Activated T-helper 2 cell treated with anti-CD3 and anti-CD28 coated beads, Interferon-gamma antibody, Interleukin-2, Interleukin-4, amounts not matched to agents 10 μg/mL and 5 μg/mL and 100 μg/mL, durations not matched to agents 14 hours and 24 hours and 36 hours (primary cell): ENCODE data around the gene PRR23E. TPM values are rescaled to one million over a fixed set of nuclear protein-coding genes. Genes with fewer than 3 reads are reported as not detected.

Experiments
- DNase-seq: peaks from one replicate; pipeline ENCODE4 v3.0.0; 2021; ENCODE audit warnings: low spot score
- H3K27ac Mint-ChIP-seq: one replicate; pipeline ENCODE4 v1.8.0; 2021; ENCODE audit warnings: mixed read lengths
- H3K27me3 Mint-ChIP-seq: one replicate; pipeline ENCODE4 v1.8.0; 2021; ENCODE audit warnings: low read depth, mixed read lengths
- H3K36me3 Mint-ChIP-seq: one replicate; pipeline ENCODE4 v1.8.0; 2021; ENCODE audit warnings: low read depth, mixed read lengths
- H3K4me1 Mint-ChIP-seq: one replicate; pipeline ENCODE4 v1.8.0; 2021; ENCODE audit warnings: low read depth, mixed read lengths
- H3K4me3 Mint-ChIP-seq: one replicate; pipeline ENCODE4 v1.8.0; 2021; ENCODE audit warnings: low read depth, mild to moderate bottlenecking, moderate library complexity, mixed read lengths
- H3K9me3 Mint-ChIP-seq: one replicate; pipeline ENCODE4 v1.8.0; 2021; ENCODE audit warnings: mixed read lengths
- intact Hi-C: fragments of 100-400 bp; cut with micrococcal nuclease; formaldehyde crosslinking; loops from one replicate; pipeline ENCODE4 v1.15.1; 2023
- total RNA-seq: library from RNA; stranded (reverse); gene quantifications from 2 replicates; pipeline ENCODE4 v1.2.3, GENCODE V29; 2022

The PRR23E gene
- total RNA-seq, 1 donor from 2014 or later, result not detected

DNA sequence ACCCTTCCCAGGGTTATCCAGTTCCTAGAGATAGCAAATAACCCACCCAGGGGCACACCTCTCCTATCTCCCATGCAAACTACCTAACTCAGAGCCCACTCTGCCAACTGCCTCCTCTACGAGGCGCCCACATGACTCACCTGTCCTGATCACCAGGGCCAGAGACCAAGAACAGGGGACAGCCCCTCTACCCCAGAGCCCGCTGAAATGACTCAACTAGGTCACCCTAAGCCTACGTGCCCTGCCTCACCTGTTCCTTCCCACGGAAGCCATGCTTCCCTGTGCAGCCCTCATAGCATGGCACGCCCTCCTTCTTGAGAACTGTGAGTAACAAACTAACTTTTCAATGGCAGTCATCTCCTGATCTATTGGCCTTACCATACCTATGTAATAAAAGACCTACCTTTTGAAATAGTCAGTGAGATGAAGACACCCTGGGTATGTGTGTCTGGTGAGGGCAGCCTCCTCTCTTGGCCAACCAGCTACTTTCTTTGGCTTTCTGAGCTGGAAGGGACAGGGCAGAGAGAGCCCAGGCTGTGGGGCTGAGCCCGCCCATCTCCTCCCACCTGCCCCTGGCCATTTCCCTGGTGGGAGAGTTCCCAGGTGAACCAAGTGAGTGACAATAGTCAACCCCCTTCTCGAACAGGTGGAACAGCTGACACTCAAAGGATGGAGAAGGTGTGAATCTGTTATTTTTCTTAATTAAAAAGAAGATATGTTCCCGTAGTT, 25.5 kb upstream of the PRR23E start:
- Mint-ChIP-seq H3K9me3 (no peaks in the 10 kb centered on the region), H3K4me1 (no peaks in the 10 kb centered on the region), H3K27me3 (no peaks in the 10 kb centered on the region), H3K4me3 (no peak overlapping the region), H3K27ac (no peak overlapping the region), H3K36me3 (no peaks in the 10 kb centered on the region)
- intact Hi-C loops, result no loop called here
- DNase-seq, result no peak

DNA sequence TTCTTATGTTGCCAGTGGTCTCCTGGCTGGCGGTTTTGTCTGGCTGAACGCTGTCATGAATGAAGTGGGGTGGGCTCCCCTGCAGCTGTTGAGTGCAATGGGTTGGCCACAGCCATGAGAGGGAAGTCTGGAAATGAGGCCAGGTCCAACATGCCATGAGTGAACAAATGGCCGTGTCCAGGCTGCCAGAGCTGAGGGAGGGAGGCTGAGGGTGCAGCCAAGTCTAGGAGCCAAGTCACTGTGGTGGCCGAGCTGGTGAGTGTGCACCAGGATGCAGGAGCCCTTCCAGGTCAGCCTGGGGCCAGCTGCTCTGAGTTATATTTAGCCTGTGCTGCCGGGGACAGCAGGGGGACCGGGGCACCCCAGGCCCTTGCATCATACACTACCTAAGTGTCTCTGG, 24.7 kb upstream of the PRR23E start:
- intact Hi-C loops, result no loop called here
- H3K4me3 Mint-ChIP-seq, result no peak overlapping the region
- H3K36me3 Mint-ChIP-seq, result no peaks in the 10 kb centered on the region
- DNase-seq, result no peak
- H3K4me1 Mint-ChIP-seq, result no peaks in the 10 kb centered on the region
- H3K27ac Mint-ChIP-seq, result no peak overlapping the region
- no peaks in the 10 kb centered on the region for H3K27me3 Mint-ChIP-seq
- no peaks in the 10 kb centered on the region for H3K9me3 Mint-ChIP-seq

DNA sequence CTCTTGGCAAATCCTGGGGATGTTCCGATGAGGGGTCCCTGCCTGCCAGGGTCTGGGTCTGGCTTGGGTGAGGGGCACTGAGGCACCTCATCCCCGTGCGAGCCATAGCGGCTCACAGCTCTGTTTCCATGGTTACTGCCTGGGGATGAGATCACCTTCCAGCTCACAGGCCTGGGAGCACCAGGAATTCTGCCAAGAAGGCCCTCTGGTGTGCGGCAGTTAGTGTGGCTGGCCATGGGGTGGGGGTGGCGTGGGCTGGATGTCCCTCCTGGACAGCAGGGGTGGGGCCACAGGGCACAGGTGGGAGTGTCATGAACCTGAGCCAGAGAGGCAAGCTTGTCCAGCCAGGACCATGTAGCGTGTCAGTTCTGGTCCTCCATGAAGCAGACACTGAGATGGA, 22.1 kb upstream of the PRR23E start:
- H3K27me3 Mint-ChIP-seq, result no peaks in the 10 kb centered on the region

DNA sequence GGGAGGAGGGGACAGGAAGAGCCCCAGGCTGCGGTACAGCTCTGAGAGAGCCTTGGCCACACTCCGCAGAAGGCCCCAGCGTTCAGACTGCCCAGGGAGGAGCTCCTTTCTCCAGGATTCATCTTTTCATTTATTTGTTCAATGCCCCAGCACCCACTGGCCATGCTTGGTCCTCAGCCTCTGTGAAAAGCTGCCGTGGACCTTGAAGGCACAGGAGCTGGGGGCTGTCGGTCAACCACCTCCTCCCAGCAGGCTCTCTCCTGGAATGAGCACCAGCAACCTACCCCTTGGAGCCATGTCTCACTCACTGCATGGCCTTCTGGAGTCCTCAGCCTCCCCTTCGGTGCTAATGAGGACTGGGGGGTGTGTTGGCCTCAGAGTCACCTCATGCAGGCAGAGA, 21.6 kb upstream of the PRR23E start:
- H3K4me3 Mint-ChIP-seq, result no peak overlapping the region
- H3K9me3 Mint-ChIP-seq, result no peaks in the 10 kb centered on the region
- intact Hi-C loops, result no loop called here
- no peak overlapping the region for H3K27ac Mint-ChIP-seq
- DNase-seq, result no peak
- H3K27me3 Mint-ChIP-seq, result no peaks in the 10 kb centered on the region
- no peaks in the 10 kb centered on the region for H3K4me1 Mint-ChIP-seq
- no peaks in the 10 kb centered on the region for H3K36me3 Mint-ChIP-seq

More for the DNA sequence above, 22.1 kb upstream of the PRR23E start:
- H3K27ac Mint-ChIP-seq, result no peak overlapping the region
- H3K9me3 Mint-ChIP-seq, result no peaks in the 10 kb centered on the region
- H3K36me3 Mint-ChIP-seq, result no peaks in the 10 kb centered on the region
- intact Hi-C loops, result no loop called here
- H3K4me3 Mint-ChIP-seq, result no peak overlapping the region
- no peaks in the 10 kb centered on the region for H3K4me1 Mint-ChIP-seq
- DNase-seq, result no peak

DNA sequence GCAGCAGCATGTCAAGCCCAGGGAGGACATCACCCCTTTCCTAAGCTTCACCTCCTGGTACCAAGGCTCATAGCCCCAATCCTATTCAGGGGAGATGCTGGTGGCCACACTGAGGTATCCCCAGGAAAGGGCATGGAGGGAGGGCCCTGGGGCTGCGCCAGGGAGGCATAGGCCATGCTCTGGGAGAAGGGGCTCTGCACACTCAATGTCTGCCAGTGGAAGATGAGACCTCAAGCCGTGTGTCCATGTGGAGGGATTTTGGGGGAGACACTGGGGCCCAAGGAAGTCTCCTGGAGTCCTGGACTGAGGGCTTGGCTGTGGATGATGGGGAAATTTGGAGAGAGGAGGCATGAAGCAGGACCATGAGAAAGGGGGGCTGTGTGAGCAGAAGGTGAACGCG, 21.2 kb upstream of the PRR23E start:
- Mint-ChIP-seq H3K4me1 (no peaks in the 10 kb centered on the region), H3K4me3 (no peak overlapping the region), H3K27ac (no peak overlapping the region), H3K27me3 (no peaks in the 10 kb centered on the region), H3K9me3 (no peaks in the 10 kb centered on the region), H3K36me3 (no peaks in the 10 kb centered on the region)
- DNase-seq, result no peak
- intact Hi-C loops, result no loop called here

DNA sequence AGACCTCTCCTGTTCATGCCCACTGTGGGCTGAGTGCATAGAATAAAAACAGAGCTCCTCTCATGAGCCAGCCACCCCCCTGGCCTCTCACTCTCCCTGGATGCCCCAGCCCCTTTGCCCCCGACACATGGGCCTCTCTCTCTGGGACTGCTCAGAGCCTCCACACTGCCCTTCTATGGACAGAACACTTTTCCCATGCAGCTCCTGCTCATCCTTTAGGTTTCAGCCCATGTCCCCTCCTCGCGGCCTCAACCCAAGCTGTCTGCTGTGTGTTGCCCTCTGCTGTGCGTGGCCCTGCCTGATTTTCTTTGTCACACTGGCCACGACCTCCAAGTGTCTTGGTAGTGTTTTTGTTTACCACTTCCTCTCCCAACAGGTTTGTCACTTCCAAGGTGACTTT, 20.7 kb upstream of the PRR23E start:
- Mint-ChIP-seq H3K9me3 (no peaks in the 10 kb centered on the region), H3K4me1 (no peaks in the 10 kb centered on the region), H3K36me3 (no peaks in the 10 kb centered on the region), H3K27ac (no peak overlapping the region), H3K4me3 (no peak overlapping the region), H3K27me3 (no peaks in the 10 kb centered on the region)
- DNase-seq, result no peak
- intact Hi-C loops, result no loop called here

DNA sequence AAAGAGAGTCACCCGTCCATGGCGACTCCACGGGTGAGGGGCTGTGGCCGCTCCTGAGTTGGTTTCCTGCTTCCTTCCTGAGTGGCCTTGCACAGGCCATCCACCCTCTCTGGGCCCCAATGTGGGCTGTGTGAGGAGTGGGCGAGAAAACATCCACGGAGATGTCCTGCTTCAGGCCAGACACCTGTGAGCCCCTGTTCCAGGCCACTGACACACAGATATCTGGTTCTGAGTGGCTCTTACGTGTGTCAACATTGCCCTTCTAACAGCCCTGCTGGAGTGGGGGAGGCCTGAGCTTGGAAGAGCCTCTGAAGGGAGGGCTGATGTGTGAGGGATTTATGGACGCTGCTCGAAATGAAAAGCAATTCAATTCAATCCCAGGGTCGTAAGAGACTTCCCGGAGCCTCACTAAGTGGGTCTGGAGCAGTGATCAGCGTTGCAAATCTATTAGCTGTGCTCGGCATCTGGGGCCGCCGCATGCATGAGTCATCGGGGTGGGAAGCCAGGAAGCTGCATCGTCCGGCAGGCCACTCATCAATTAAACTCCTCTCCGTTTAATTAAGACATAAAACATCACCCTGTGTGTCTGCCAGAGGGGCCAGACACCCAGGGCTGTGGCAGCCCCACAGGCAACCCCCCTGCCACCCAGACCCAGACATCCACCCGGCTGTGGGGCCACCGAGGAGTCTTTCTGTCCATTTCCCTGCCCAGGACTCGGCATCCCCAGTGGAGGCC, 20.0 kb upstream of the PRR23E start:
- Mint-ChIP-seq H3K4me3 (no peak overlapping the region), H3K36me3 (no peaks in the 10 kb centered on the region), H3K9me3 (no peaks in the 10 kb centered on the region), H3K27ac (no peak overlapping the region), H3K27me3 (no peaks in the 10 kb centered on the region), H3K4me1 (no peaks in the 10 kb centered on the region)
- no peak for DNase-seq
- intact Hi-C loops, result no loop called here

DNA sequence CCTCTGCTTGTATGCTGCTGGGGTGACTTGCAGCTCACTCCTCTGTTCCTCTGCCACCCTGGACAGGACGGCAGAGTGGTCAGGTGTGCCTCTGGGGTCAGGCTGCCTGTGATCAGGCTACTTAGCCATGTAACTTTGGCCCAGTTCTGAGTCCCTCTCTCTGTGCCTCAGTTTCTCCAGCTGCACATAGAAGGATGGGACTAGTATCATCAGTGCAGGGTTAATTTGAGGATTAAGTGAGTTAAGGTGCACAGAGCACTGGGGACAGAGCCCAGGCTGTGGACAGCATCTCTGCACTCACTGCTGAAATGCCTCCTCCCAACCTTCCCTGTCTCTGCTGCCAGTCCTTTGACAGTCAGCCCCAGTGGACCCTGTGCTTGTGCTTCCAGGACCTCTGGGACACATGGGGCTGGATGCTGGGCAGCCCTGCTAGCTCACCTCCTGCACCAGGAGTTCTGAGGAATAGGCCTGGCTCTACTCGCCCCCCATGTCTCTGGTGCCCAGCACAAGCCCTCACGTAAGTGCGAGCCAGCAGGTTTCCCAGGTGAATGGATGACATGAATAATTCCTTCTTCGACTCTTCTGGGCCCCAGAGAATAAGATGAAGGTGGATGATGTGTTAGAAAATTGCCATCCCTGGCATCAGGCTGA, 19.3 kb upstream of the PRR23E start:
- intact Hi-C loops, result no loop called here
- no peaks in the 10 kb centered on the region for H3K9me3 Mint-ChIP-seq
- no peaks in the 10 kb centered on the region for H3K4me1 Mint-ChIP-seq
- no peak overlapping the region for H3K27ac Mint-ChIP-seq
- no peak for DNase-seq
- no peaks in the 10 kb centered on the region for H3K36me3 Mint-ChIP-seq
- no peaks in the 10 kb centered on the region for H3K27me3 Mint-ChIP-seq
- H3K4me3 Mint-ChIP-seq, result no peak overlapping the region

DNA sequence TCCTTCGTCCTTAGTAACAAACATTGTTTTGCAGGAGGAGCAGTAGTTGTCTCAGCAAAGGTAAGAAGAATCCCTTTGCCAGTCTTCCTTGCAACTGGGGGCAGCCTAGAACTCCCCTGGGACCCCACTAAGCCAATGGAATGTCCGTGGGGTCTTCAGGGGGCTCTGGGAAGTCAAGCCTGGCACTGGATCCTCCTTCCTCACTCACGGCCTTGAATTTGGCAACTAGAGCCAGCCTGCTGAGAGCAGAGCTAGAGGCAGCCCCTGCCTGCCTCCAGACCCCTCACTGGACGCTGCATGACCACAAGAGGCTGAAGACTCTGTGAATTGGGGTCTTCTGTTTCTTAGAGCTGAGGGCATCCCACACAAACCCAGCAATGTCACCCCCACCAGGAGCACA, 18.6 kb upstream of the PRR23E start:
- Mint-ChIP-seq H3K27ac (no peak overlapping the region), H3K27me3 (no peaks in the 10 kb centered on the region), H3K36me3 (no peaks in the 10 kb centered on the region), H3K9me3 (no peaks in the 10 kb centered on the region), H3K4me3 (no peak overlapping the region), H3K4me1 (no peaks in the 10 kb centered on the region)
- intact Hi-C loops, result no loop called here
- DNase-seq, result no peak

DNA sequence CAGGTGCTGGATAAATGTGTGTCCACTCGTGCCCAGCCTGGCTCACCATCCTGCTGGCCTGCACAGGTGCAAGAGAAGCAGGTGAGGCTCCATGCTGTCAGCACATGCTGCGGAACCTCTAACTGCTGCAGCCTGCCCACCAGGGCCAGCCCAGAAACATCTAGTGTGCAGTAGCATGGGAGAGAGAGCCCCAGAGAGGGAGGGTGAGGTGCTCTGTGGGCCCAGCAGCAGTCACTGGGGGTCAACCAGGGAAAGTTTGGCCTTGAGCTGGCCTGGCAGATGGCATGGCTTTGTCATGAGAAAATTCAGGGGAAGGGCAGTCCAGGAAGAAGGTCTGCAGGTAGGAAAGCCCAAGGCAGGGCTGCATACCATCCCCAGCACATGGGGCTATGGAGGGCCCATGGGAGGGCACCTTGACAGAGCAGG, 18.2 kb upstream of the PRR23E start:
- intact Hi-C loops, result no loop called here
- no peaks in the 10 kb centered on the region for H3K27me3 Mint-ChIP-seq
- H3K27ac Mint-ChIP-seq, result no peak overlapping the region
- H3K9me3 Mint-ChIP-seq, result no peaks in the 10 kb centered on the region
- no peaks in the 10 kb centered on the region for H3K4me1 Mint-ChIP-seq
- H3K36me3 Mint-ChIP-seq, result no peaks in the 10 kb centered on the region
- no peak for DNase-seq
- no peak overlapping the region for H3K4me3 Mint-ChIP-seq

DNA sequence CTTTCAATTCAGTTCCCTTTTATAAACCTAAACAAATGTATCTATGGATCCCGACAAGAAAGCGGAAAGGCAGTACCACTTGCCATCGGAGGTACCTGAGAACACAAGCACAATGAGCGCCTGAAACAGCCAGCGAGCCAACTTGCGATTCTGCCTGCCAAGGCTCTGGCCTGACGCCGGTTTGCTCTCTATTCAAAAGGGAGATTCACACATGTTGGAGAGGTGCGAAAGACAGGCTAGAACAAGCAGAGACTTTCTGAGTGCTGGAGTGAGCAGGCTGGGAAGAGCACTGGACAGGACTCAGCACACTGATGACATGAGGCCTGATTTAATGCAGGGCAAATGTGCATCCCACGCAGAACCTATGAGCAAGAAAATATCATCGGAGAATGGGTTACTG, 17.7 kb upstream of the PRR23E start:
- Mint-ChIP-seq H3K4me3 (no peak overlapping the region), H3K27me3 (no peaks in the 10 kb centered on the region), H3K4me1 (no peaks in the 10 kb centered on the region), H3K27ac (no peak overlapping the region), H3K36me3 (no peaks in the 10 kb centered on the region), H3K9me3 (no peaks in the 10 kb centered on the region)
- intact Hi-C loops, result no loop called here
- DNase-seq, result no peak

DNA sequence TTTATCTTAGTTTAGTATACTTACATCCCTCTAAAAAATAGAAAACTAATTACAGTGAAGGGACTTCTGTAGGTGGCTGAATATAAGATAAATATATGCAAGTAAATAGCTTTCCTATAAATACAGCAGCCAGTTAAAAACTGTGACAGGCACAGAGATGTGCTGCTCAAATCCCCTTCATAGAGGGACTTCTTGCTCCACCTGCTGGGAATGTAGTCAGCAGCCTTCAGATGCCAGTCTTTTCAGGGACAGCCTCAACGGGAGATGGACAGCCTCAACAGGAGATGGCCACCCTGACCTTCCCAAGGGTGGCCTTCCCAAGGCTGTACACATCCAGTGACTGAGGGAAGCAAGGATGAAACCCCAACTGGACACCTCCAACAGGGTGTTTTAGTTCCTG, 15.7 kb upstream of the PRR23E start:
- Mint-ChIP-seq H3K27me3 (no peaks in the 10 kb centered on the region), H3K27ac (no peak overlapping the region), H3K4me1 (no peaks in the 10 kb centered on the region), H3K9me3 (no peaks in the 10 kb centered on the region), H3K36me3 (no peaks in the 10 kb centered on the region), H3K4me3 (no peak overlapping the region)
- DNase-seq, result no peak
- intact Hi-C loops, result no loop called here

DNA sequence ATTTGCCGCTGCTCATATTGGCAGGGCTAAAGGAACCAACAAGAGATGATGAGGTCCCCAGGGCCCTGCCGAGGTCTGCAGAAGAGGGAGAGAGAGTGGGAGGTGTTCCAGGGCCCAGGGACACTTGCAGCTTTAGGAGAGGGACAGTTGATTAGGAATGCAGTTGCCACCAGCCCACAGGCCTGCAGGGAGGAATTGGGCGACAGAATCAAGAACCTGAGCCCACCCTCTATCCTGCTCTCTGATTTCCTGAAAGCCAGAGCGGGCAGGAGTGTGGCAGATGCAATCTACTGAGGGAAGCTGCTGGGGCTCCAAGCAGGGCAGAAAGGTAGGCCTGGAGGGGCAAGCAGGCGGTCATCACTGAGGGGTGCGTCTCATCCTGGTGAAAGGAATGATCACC, 12.1 kb upstream of the PRR23E start:
- no peak for DNase-seq
- intact Hi-C loops, result no loop called here
- Mint-ChIP-seq H3K4me3 (no peak overlapping the region), H3K9me3 (no peaks in the 10 kb centered on the region), H3K27ac (no peak overlapping the region), H3K4me1 (no peaks in the 10 kb centered on the region), H3K27me3 (no peaks in the 10 kb centered on the region), H3K36me3 (no peaks in the 10 kb centered on the region)
